K562 (cell line): ENCODE results near the gene NRSN2. TPM values are rescaled to one million over a fixed set of nuclear protein-coding genes. Genes with fewer than 3 reads are reported as not detected.

Experiments
- BRD9 ChIP-seq: fragments of 450-650 bp; IDR thresholded peaks from 2 replicates; pipeline ENCODE4 v1.6.1; 2018; ENCODE audit warnings: low read depth; ENCODE audit not compliant: partially characterized antibody
- DMBX1 ChIP-seq: fragments of 250-450 bp; sonication (Bioruptor Pico); IDR thresholded peaks from 2 replicates; pipeline ENCODE4 v1.8.0; 2022; ENCODE audit warnings: inconsistent platforms, mild to moderate bottlenecking, moderate library complexity, borderline replicate concordance
- GMEB1 ChIP-seq: fragments of 250-450 bp; sonication (Bioruptor Pico); IDR thresholded peaks from 2 replicates; pipeline ENCODE4 v1.4.0; 2020; ENCODE audit warnings: mild to moderate bottlenecking
- HDAC6 ChIP-seq: IDR thresholded peaks from 2 replicates; pipeline ENCODE4 v1.6.1; 2012; ENCODE audit warnings: low read depth, mild to moderate bottlenecking, control low read depth, inconsistent platforms, low read length, moderate library complexity
- HSF4 ChIP-seq: fragments of 250-450 bp; sonication (Bioruptor Pico); IDR thresholded peaks from 2 replicates; pipeline ENCODE4 v2.1.2; 2022; ENCODE audit warnings: mild to moderate bottlenecking, moderate library complexity, borderline replicate concordance
- IRF1 ChIP-seq: sonication (generic); formaldehyde crosslinking; IDR thresholded peaks from 2 replicates; pipeline ENCODE4 v1.8.0; 2022; ENCODE audit warnings: missing genetic modification reagents, mild to moderate bottlenecking, borderline replicate concordance
- MEIS2 ChIP-seq: fragments of 450-650 bp; IDR thresholded peaks from 2 replicates; pipeline ENCODE4 v1.6.1; 2014; ENCODE audit warnings: mild to moderate bottlenecking; ENCODE audit not compliant: partially characterized antibody
- NFE2 ChIP-seq: IDR thresholded peaks from 2 replicates; pipeline ENCODE4 v1.6.1; 2014; ENCODE audit warnings: antibody characterized with exemption, low read depth
- RFX1 ChIP-seq: fragments of 450-650 bp; IDR thresholded peaks from 2 replicates; pipeline ENCODE4 v1.6.1; 2016; ENCODE audit warnings: mild to moderate bottlenecking, moderate library complexity
- SAFB ChIP-seq: fragments of 200-400 bp; formaldehyde crosslinking; IDR thresholded peaks from 2 replicates; pipeline ENCODE4 v1.6.1; 2017; ENCODE audit warnings: low read depth, low read length, borderline replicate concordance
- SMARCE1 ChIP-seq: fragments of 450-650 bp; IDR thresholded peaks from 2 replicates; pipeline ENCODE4 v1.7.1; 2016; ENCODE audit warnings: mild to moderate bottlenecking
- SP2 ChIP-seq: IDR thresholded peaks from 2 replicates; pipeline ENCODE4 v1.6.1; 2011; ENCODE audit warnings: mild to moderate bottlenecking, low read depth, low read length, moderate library complexity; ENCODE audit not compliant: poor library complexity, severe bottlenecking; ENCODE audit errors: extremely low read depth
- TCF7 ChIP-seq: sonication (generic); IDR thresholded peaks from 2 replicates; pipeline ENCODE4 v1.6.1; 2016; ENCODE audit warnings: antibody characterized with exemption, borderline replicate concordance
- ZBED1 ChIP-seq: IDR thresholded peaks from 2 replicates; pipeline ENCODE4 v1.6.1; 2014
- ZNF280A ChIP-seq: fragments of 450-650 bp; IDR thresholded peaks from 2 replicates; pipeline ENCODE4 v1.6.1; 2018; ENCODE audit warnings: mild to moderate bottlenecking, low read depth; ENCODE audit not compliant: partially characterized antibody
- ZNF586 ChIP-seq: fragments of 450-650 bp; formaldehyde crosslinking; conservative IDR thresholded peaks from 2 replicates; pipeline ENCODE4 v1.4.0; 2020; ENCODE audit warnings: mild to moderate bottlenecking, moderate library complexity
- polyA plus RNA-seq, 8 experiments: library from polyadenylated mRNA; depleted of rRNA in 4 of 8; stranded (reverse) in 5 of 8; unstranded in 3 of 8; fragments of >200 nt; fragmentation: Nextera tagmentation in 2 of 8; fragmentation: Illumina TruSeq in 1 of 8; extraction: Ambion mirVana in 2 of 8; extraction: Trizol in 1 of 8; gene quantifications; 2 replicates each; pipeline versions ENCODE4 v1.2.1 to v1.2.3, GENCODE V29; 2011 to 2014; ENCODE audit warnings: inconsistent platforms in 1 of 8, missing spikeins in 1 of 8
- total RNA-seq, 7 experiments: library from RNA; depleted of rRNA in 6 of 7; stranded (reverse); fragments of >200 nt in 6 of 7; fragmentation: Illumina TruSeq in 2 of 7; extraction: Trizol in 2 of 7; gene quantifications; 2 replicates each; pipeline versions ENCODE4 v1.2.1 to v1.2.3, GENCODE V29; 2011 to 2021; ENCODE audit warnings: low replicate concordance in 1 of 7
- TF ChIP-seq, protein P1 (sequence below): IDR thresholded peaks from 2 replicates; pipeline ENCODE4 v1.6.1; 2016; ENCODE audit warnings: missing genetic modification characterization, missing compliant biosample characterization
- TF ChIP-seq, protein P2 (sequence below), 2 experiments: fragments of 450-650 bp; IDR thresholded peaks; 2 replicates each; pipeline ENCODE4 v1.6.1; 2018; ENCODE audit warnings: mild to moderate bottlenecking in 2 of 2, low read depth in 1 of 2; ENCODE audit not compliant: partially characterized antibody in 2 of 2

NRSN2 gene
- total and polyA plus RNA-seq, 9 of the 15 experiments (the other 6 are each of a cell fraction or from before 2014, with no cell fraction given) = 7.5 to 29.7 (median 11.1) TPM

DNA sequence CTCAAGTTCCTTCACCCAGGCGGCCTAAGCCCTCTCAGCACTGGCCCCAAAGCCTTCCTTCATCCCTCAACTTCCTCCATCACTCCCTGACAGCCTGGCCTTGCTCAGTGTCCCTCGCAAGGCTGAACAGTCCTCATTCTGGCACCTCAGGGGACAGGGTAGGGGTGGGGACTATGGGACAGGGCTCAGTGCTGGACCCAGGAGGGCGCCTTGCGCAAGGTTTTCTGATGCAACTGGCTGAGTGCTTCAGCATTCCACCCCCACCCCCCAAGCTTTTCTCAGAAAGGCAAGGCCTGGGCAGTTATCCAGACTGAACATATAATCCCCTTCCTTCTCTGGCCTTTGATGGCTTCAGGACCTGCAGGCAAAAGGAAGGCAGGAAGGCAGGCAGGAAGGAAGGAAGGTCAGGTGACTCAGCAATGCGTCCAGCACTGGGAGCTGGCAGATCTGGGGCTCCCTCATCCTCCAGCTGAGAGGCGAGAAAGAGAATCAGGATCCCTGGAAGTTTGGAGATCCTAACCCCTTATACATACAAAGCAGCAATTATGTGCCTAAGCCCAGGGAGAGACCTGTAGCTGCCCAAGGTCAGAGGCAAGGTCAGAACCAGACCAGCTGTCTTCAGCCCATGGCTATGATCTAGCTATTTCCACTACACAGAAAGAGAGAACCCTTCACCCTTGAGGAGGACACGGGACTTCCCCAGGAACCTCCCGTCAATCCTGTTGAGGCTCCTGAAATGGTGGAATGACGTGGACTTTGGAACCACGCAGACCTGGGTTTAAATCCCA, 25.0 kb downstream of the NRSN2 start (continued):
- TF ChIP-seq HSF4 (CRISPR knock-in tag) = no peak
- TF ChIP-seq, protein P1, sequence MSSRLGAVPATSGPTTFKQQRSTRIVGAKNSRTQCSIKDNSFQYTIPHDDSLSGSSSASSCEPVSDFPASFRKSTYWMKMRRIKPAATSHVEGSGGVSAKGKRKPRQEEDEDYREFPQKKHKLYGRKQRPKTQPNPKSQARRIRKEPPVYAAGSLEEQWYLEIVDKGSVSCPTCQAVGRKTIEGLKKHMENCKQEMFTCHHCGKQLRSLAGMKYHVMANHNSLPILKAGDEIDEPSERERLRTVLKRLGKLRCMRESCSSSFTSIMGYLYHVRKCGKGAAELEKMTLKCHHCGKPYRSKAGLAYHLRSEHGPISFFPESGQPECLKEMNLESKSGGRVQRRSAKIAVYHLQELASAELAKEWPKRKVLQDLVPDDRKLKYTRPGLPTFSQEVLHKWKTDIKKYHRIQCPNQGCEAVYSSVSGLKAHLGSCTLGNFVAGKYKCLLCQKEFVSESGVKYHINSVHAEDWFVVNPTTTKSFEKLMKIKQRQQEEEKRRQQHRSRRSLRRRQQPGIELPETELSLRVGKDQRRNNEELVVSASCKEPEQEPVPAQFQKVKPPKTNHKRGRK (tag) = no peak
- TF ChIP-seq TCF7 = 0 out of 2 replicates have a peak, but pooled peaks have one; percentile 57
- TF ChIP-seq HDAC6 = no peak
- TF ChIP-seq NFE2 = peak; percentile 84
- TF ChIP-seq RFX1 = no peak
- TF ChIP-seq SAFB = no peak
- TF ChIP-seq, protein P2, sequence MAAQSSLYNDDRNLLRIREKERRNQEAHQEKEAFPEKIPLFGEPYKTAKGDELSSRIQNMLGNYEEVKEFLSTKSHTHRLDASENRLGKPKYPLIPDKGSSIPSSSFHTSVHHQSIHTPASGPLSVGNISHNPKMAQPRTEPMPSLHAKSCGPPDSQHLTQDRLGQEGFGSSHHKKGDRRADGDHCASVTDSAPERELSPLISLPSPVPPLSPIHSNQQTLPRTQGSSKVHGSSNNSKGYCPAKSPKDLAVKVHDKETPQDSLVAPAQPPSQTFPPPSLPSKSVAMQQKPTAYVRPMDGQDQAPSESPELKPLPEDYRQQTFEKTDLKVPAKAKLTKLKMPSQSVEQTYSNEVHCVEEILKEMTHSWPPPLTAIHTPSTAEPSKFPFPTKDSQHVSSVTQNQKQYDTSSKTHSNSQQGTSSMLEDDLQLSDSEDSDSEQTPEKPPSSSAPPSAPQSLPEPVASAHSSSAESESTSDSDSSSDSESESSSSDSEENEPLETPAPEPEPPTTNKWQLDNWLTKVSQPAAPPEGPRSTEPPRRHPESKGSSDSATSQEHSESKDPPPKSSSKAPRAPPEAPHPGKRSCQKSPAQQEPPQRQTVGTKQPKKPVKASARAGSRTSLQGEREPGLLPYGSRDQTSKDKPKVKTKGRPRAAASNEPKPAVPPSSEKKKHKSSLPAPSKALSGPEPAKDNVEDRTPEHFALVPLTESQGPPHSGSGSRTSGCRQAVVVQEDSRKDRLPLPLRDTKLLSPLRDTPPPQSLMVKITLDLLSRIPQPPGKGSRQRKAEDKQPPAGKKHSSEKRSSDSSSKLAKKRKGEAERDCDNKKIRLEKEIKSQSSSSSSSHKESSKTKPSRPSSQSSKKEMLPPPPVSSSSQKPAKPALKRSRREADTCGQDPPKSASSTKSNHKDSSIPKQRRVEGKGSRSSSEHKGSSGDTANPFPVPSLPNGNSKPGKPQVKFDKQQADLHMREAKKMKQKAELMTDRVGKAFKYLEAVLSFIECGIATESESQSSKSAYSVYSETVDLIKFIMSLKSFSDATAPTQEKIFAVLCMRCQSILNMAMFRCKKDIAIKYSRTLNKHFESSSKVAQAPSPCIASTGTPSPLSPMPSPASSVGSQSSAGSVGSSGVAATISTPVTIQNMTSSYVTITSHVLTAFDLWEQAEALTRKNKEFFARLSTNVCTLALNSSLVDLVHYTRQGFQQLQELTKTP (IDR thresholded peaks at IDR 0.05; ENCODE audit: low read depth in 1 of 2, partially characterized antibody in 2 of 2) = peak; percentile 87 to 94
- no peak for TF ChIP-seq IRF1 (CRISPR knock-in tag)
- TF ChIP-seq ZNF586 (CRISPR knock-in tag) = no peak
- 0 out of 2 replicates have a peak, but pooled peaks have one; percentile 30 for TF ChIP-seq GMEB1 (CRISPR knock-in tag)
- no peak for TF ChIP-seq SP2
- TF ChIP-seq MEIS2 = peak; percentile 54
- peak; percentile 76 for TF ChIP-seq BRD9
- TF ChIP-seq ZNF280A = no peak
- TF ChIP-seq SMARCE1 = peak; percentile 82
- peak; percentile 96 for TF ChIP-seq DMBX1 (CRISPR knock-in tag)
- TF ChIP-seq ZBED1 = no peak
